ENCODE results near the gene PDF.

The PDF gene

DNA sequence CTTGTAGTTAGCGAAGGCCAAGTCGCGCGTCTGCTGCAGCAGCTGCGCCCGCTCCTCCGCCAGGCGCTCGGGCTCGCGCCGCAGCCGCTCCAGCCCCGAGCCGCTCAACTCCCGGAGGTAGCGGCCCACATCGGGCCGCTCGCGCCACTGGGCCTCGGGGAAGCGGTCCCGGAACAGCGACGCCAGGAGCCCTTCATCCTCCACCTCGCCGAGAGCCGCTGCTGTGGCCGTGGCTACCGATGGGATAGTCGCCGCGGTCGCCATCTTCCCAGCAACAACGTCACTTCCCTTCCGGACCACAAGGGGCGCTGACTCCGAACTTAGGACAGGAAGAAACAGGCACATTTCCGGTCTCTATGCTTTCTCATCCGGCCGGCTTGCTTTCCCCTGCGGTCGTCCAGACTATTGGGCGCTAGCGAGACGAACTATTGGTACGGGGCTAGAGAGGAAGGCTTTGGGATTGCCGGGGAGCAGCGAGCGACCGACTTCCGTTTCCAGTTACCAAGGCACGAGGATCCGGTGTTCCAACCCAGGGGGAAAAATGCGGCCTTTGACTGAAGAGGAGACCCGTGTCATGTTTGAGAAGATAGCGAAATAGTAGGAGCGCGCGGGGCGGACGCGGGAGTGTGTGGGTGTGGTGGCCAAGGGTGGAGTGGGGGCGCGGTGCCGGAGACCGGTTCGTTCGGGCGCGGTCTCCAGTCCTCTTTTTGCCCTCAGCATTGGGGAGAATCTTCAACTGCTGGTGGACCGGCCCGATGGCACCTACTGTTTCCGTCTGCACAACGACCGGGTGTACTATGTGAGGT, 9.1 kb upstream of the PDF start, which contains the start of the genes COG8 and NIP7:
Gene COG8, minus strand, starts transcription at position 276 of the 806 bp plus-strand sequence. Its CDS starts 12 bp downstream, at position 264.
Gene NIP7, plus strand, starts transcription at position 484 of the 806 bp plus-strand sequence. Its CDS starts 58 bp downstream, at position 542.
- peak; percentile 99 for DNase-seq

DNA sequence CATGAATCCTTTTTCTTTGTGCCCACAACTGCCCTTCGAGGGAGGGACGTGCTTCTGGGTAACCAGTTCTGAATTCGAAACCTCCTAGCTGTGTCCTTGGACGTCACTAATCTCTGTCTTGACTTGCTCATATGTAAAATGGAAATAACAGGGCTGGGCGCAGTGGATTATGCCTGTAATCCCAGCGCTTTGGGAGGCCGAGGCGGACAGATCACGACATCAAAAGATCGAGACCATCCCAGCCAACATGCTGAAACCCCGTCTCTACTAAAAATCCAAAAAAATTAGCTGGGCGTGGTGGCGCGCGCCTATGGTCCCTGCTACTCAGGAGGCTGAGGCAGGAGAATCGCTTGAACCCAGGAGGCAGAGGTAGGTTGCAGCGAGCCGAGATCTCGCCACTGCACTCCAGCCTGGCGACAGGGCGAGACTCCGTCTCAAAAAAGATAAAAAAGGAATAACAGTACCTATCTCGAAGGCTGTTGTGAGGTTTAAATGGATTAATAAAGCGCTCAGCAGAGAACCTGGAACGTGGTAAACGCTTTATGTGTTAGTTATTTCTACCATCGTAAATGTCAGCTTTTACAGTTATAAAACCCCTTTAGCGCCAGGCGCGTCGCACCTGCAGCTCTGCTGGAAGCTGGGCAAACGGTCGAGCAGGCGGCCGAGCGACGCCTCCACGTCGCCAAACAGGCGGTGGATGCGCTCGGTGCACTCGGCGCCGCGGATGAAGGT, 8.3 kb upstream of the PDF start:
- no peak for DNase-seq

DNA sequence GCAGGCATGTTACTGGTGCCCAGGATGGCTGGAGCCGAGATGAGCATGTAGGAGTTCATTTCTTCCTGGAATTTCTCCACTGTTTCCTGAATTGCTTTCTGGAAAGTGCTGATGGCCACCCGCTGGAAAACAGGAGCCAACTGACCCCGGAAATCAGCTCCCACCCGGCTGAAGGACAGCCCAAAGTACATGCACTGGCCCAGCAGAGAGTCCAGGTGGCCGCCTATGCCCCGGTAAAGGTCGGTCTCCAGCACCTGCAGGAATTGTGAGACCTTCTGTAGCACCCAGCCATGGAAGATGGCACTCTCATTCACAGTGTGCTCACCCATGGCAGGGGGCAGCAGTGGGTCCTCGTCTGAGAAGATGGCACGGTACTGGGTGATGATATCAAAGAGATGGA, 4.3 kb upstream of the PDF start:
- no peak for DNase-seq

DNA sequence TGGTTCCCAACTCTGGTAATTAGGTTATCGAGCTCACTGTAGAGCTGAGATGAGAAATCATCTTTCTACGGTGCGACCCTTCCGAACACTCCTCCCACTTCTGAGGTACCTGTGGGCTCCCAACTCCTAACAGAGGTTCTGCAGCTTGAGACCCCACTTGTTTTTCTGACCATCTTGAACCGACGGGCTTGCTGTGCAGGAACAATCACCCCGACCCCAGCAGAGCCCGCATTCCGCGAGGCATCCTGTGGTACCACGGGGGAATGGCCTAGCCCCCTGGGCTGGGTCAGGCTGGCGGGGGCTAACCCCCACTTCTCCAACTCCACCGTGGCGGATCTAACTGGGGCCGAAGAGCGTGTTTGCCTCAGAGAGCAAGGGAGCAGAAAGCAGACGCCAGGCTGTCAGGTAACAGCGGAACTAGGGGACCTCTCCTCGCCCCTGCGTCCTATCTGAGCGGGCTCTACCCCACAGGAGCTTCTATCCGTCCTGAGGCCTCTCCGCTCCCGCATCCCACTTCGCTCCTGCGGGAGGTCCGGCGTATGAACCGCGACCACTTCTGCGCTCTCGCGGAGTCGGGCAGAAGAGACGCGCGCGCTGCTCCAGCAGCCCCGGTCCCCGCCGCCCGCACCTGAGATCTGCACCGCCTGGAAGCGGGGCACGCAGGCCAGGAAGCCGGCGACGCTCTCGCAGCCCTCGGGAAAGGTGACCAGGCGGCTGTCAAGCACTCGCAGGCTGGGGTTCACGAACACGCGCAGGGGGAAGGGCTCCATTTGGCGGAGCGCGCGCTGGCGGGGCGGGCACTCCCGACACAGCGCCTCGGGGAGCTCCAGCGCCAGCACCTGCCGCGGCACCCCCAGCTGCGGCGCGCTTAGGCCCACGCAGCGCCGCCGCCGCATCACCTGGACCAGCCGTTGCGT, 761 bp downstream of the PDF start:
- no peak for DNase-seq

DNA sequence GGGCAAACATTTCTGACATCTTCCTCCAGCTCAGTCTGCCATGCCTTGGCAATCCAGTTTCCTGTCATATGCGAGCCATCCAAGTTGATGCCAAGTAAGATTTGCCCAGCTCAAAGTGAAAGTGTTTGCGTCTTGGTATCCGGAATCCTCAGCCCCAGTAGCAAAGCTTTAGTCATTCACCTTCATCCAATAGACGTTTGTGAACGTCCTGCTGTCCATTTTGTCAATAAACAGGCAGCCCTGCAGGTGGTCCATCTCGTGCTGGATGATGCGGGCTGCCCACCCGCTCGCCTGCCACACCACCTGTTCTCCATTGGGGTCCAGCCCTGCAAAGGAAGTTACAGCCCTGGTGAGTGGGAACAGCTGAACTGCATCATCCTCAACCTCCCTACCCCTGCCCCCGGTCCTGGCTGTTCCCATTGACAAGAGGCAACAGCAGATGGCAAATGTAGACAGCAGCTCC, 1.5 kb downstream of the PDF start:
- DNase-seq, result no peak

DNA sequence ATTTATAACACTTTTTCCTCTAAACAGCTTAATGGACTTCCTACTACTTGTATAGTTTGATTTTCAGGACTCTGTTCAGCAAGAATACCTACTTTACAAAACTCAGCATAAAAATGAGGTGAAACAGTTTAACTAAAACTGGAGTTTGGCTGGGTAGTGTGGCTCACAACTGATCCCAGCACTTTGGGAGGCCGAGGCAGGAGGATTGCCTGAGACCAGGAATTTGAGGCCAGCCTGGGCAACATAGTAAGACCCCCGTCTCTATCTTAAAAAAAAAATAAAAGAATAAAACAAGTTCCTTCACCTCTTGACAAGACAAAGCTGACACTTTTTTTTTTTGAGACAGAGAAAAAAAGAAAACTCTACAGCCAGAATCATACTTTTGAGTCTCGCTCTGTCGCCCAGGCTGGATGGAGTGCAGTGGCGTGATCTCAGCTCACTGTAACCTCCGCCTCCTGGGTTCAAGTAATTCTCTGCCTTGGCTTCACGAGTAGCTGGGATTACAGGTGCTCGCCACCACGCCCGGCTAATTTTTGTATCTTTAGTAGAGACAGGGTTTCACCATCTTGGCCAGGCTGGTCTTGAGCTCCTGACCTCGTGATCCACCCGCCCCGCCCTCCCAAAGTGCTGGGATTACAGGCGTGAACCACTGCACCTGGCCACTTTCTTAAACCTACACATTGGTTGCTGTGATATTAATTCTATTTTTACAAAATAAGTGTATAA, 2.6 kb downstream of the PDF start:
- no peak for DNase-seq

DNA sequence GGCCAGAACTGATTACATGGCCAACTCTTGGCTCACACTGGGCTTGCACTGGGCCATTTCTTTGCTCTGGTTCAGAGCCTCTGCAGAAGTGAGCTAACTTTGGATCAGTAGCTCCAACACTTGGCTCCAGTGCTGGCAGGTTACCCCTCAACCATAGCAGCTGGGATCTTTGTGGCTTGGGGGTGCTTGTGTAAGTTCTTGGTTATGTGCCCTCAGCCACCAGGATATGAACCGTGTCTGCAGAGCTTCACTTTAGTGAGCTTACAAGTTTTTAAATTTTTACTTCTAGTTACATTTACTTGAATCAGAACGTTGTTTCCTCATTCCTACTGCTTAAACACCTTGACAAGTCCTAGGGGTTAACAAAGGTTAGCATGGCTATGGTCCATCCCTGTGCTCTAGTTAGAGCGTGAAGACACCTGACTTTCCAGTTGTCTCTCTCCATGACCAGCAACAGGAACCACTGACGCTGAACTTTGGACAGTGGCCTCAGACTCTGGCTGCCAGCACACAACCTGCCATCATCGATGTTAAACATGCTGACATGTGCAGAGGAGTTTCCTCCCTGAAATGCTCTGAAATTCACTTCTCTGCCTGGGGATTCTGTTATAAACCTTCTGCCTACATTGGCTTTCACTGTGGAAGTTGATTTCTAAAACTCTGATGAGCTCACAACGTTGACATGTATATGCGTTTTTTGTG, 4.1 kb downstream of the PDF start:
- no peak for DNase-seq

DNA sequence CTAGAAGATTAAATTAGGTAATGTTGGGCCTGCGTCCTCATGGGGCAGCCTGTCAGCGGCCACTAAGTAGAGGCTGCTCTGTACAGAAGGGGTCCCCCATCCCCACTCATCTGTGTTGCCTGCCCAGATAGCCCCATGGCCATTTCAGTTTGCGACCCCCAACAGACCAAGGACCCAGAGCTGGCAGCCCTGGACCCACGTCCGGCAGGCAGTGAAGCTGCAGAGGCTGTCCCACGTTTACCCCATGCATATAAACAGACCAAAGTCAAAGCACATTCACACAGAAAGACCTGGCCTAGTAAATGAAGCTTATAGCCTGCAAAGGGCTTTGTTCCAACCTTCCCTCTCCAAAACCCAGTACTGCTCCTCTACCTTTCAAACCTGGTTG, 4.6 kb downstream of the PDF start:
- DNase-seq, result no peak

DNA sequence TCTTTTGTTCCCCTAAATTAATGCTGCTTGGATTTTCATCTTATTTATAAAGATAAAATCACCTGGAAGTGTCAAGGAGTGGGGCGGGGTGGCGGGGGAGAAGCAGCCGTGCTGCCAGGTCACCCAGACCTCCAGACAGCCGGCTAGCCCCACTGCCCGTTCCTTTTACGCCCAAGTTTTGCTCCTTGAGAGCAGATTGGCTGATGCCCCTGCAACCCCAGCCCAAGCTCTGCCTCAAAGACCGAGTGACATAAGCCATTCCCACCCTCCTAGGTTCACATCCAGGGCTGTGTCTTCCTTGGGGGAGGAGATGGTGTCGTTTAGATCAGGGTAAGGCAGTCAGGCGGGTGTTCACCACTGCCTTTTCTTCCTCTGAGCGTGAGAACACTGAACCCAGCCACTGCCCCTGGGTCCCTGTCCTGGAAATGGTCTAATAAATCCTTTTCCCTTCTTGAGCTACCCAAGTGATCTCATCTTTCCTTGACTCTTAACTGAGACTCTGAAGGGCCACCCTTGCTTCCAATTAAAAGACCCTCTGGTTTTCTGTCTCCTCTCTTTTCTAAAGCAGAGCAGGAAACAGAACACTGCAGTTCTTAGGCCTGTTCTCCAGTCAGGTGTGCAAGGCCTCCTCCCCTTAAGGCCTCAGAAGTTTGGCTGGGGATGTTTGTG, 5.7 kb downstream of the PDF start:
- DNase-seq, result no peak

DNA sequence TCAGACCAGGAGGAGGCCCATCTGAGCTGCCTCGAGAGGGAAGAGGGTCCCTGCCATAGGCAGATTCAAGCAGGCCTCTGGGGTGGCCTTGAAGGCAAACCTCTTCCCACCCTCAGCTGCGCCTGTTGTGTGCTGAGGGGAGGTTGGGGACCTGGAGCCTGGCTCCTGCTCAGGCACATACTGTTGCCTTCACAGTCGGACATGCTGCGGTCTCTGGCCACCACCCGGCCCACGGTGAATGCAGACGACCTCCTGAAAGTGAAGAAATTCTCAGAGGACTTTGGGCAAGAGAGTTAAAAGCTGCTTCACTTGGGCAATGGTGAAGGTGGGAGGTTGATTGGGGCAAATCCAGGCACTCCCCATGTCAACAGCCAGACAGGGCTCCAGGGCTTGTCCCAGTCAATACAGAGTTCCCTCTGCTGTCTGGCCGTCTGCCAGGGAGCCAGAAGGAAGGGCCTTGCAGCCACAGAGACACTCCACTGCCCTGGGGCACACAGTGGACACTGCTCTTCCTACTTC, 6.3 kb downstream of the PDF start:
- no peak for DNase-seq

DNA sequence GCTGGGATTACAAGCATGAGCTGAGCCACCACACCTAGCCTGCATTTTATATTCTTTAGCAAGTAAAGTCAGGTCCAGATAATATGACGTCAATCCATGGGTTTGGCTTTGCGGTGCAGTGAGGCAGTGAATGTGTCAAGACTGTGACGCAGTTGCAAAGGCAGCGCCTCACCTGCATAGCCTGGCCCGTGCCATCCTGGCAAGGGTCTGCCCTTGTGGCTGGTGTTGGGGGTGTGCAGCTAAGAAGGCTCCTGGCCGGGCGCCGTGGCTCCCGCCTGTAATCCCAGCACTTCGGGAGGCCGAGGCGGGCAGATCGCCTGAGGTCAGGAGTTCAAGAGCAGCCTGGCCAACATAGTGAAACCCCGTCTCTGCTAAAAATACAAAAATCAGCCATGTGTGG, 7.0 kb downstream of the PDF start:
- no peak for DNase-seq

DNA sequence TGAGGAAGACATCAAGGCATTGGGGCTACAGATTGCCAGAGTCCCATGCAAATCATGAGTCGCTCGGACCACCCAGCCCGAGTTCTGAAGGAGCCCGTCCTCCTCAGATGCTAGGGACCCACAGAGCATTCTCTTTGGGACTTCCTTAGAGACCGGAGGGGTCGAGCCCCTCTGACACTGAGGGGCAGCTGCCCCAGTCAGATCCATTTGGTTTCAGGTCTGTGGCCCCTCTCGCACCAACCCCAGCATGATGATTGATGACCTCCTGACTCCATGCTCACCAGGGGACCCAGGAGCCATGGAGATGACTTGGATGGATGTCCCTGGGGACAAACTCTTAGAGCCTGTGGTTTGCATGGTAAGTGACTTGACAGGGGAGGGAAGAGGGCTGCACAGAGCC, 8.0 kb downstream of the PDF start:
- DNase-seq, result no peak

DNA sequence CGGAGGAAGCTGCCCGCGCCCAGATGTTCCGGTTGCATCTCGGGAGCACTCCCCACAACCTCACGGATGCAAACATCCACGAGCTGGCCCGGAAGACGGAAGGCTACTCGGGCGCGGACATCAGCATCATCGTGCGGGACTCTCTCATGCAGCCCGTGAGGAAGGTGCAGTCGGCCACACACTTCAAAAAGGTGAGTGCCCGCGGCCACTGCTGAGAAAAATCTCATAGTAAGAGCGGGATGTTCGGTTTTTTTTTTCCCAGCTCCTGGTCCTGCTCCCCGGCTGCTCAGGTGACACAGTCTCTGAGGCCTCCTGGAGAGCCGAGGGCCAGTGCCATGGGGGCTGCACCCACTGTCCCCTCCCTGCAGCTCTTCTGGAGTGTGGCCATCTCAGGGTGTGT, 9.3 kb downstream of the PDF start:
- DNase-seq, result no peak

DNA sequence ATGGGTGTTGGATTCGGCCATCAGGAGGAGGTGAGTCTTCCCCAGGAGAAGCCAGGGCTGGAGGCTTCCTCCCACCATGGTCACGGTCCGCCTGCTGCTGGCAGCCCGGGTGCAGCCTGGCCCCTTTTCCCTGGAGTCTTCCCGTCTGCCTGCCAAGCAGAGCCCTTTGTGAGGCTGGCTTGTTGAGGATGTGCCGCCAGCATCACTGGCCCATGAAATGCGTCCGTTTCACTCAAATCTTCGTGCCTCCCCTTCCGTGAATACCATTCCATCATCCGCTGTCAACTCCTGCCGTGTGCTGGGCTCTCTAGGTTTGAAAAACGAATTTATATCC, 9.7 kb downstream of the PDF start:
- DNase-seq, result no peak

DNA sequence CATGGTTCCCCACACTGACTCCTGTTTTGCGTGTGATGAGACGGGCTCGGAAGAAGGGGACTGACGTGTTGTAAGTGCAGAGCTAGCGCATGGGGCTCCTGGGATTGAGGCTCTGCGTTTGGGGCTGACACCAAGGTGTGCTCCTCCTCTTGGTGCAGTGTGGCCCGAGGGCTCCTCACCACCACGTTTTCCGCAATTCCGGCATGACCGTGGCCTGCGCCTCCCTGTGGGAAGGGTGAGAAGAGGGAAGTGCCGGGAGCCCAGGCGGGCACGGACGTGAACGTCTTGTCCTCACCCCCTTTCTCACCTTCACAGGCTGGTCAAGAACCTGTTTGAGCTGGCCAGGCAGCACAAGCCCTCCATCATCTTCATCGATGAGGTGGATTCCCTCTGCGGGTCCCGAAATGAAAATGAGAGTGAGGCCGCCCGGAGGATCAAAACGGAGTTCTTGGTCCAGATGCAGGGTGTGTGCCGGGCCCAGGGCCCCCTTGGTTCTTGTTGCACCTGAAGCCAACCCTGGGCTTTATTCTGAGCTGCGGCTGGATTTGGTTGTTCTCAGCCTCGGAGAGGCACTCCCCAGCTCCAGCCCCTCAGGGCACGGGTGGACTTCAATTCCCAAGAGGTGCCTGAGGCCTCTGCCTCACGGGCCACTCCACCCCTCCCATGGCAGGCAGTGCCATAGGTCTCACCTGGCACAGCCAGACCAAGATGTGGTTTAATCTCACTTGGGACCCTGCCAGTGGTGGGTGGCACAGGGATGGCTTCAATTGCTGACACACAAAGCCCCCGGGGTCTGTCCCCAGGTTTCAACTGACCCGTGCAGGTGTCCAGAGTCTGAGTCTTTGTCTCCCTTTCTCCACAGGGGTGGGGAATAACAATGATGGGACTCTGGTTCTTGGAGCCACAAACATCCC, 10.3 kb downstream of the PDF start:
- no peak for DNase-seq

DNA sequence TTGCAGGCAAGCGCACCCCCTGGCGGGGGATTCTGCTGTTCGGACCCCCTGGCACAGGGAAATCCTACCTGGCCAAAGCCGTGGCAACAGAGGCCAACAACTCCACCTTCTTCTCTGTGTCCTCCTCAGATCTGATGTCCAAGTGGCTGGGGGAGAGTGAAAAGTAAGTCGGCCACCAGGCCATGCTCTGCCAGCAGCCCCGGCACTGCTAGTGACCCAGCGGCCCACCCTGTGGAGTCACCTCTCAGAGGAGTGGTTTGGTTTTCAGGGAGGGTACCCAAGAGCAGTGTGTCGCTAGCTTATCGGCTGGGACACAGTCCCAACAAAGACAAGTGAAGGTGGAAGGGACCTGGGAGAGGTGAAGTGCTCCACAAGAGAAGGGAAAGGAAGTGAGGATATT, 11.0 kb downstream of the PDF start:
- no peak for DNase-seq

DNA sequence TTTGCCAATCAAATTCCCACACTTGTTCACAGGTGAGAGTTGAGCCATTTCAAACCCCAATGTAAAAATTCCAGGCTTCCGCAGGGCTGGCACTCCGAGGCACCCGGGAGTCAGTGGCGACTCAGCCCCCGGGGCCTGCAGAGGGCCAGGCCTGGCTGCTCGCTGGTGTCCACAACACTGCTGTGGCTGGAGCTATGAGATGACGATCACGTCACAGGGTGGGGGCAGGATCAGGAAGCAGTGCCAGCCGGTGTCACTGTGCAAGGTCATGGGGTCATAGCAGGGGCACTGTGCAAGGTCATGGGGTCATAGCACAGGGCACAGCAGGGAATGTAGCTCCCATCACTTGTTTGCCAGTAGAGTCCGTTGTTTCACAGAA, 11.5 kb downstream of the PDF start:
- no peak for DNase-seq

DNA sequence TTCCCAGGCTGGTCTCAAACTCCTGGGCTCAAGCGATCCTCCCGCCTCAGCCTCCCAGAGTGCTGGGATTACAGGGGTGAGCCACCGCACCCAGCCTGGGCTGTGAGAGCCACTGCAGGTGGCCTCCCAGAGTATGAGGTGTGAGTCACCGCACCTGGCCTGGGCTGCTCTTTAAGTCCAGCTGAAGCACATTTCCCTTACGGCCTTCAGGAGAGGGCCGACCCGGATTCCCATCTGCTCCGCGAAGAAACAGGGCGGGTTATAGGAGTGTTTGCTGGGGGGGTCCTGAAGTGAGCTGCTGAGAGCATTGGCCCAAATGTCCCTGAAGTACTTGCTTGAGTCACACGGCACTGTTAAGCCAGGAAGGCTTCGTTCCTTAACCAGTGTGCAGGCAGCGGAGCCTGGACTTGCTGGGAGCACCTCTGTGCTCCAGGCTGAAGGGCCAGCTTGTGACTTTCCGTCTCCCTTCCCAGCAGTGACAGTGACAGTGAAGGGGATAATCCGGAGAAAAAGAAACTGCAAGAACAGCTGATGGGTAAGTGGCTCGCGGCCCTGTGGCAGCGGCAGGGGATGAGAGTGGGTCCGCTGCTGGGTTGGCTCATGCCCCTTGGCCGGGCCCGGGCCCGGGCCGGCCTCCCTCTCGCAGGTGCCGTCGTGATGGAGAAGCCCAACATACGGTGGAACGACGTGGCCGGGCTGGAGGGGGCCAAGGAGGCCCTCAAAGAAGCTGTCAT, 12.0 kb downstream of the PDF start:
- no peak for DNase-seq

DNA sequence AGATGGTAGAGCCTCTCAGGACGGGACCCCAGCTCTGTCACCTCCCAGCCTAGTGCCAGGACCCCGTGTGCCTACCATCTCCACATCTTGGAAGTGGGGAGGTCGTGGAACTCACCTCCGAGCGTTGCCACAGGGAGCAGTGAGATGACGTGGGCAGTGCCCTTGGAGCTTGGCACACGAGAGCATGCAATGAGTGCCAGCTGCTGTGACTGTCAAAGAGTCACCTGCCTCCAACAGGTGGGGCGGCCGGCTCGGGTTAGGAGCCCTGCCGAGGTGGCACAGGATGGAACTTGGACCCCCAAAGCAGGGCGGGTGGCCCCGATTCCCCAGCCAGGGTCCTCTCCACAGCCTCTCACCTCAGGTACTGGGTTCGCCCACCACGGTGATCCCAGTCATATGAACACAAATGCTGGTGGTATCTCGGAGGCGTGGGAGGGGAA, 13.8 kb downstream of the PDF start:
- DNase-seq, result no peak

All from fibroblast of skin of scalp (primary cell).